ENCODE results near the gene YIPF3. TPM values are rescaled to one million over a fixed set of nuclear protein-coding genes. Genes with fewer than 3 reads are reported as not detected.

YIPF3 gene
- total RNA-seq, 4 donors from 2014 or later, result 73.6 to 96.9 (median 84.9) TPM

- intact Hi-C loops (cut with DNase I), result loop anchor here (5.0 to 10.0 kb wide), 2 partner anchors 40 to 133 kb away; partner anchors contain the start of genes DLK2 and ZNF318
- no peak overlapping the region for H3K4me3 ChIP-seq
- no peak for DNase-seq (ENCODE audit: extremely low spot score)
- no peaks in the 10 kb centered on the region for H3K27me3 ChIP-seq
- WGBS, result 88% methylated on average over 5 of the region's 12 CpGs
- H3K27ac ChIP-seq (replicated peaks in 1 of 4), result no peak overlapping the region
- peaks cover 35 to 53% (median 47%) of the 10 kb centered on the region in 4 donors for H3K36me3 ChIP-seq
- TF ChIP-seq POLR2A (IDR thresholded peaks at IDR 0.05; ENCODE audit: low read depth) (no peak), POLR2AphosphoS5 (IDR thresholded peaks at IDR 0.05) (no peak), CTCF (IDR thresholded peaks at IDR 0.05) (no peak), EP300 (IDR thresholded peaks at IDR 0.05) (no peak)
- H3K4me1 ChIP-seq, result peaks cover 30 to 54% (median 46%) of the 10 kb centered on the region in 4 donors
- H3K9me3 ChIP-seq, result no peaks in the 10 kb centered on the region
These were observed 19.0 kb downstream of the YIPF3 start for GRCh38 chr6:43497689-43498088.

GRCh38 chr6:43497129-43497396 lies 19.7 kb downstream of the YIPF3 start:
- intact Hi-C loops (cut with DNase I), result loop anchor here (5.0 to 10.0 kb wide), 2 partner anchors 40 to 132 kb away; partner anchors contain the start of genes DLK2 and ZNF318

GRCh38 chr6:43496370-43497128 lies 20.2 kb downstream of the YIPF3 start:
- H3K9me3 ChIP-seq, result no peaks in the 10 kb centered on the region
- H3K27me3 ChIP-seq, result no peaks in the 10 kb centered on the region
- no peak overlapping the region for H3K4me3 ChIP-seq
- H3K27ac ChIP-seq (replicated peaks in 1 of 4), result no peak overlapping the region
- WGBS, result 51% methylated on average over 6 of the region's 18 CpGs
- peaks cover 30 to 54% (median 46%) of the 10 kb centered on the region in 4 donors for H3K4me1 ChIP-seq
- intact Hi-C loops (cut with DNase I), result loop anchor here (5.0 to 10.0 kb wide), 2 partner anchors 39 to 132 kb away; partner anchors contain the start of genes DLK2 and ZNF318
- TF ChIP-seq POLR2AphosphoS5 (IDR thresholded peaks at IDR 0.05) (no peak), CTCF (IDR thresholded peaks at IDR 0.05) (peak; percentile 38 to 66 (median 60))
- DNase-seq (ENCODE audit: extremely low spot score), result no peak
- H3K36me3 ChIP-seq, result peaks cover 27 to 42% (median 36%) of the 10 kb centered on the region in 4 donors

More at GRCh38 chr6:43497129-43497396, 19.7 kb downstream of the YIPF3 start:
- Histone ChIP-seq H3K36me3 (peaks cover 28 to 47% (median 41%) of the 10 kb centered on the region in 4 donors), H3K9me3 (no peaks in the 10 kb centered on the region), H3K27ac (replicated peaks in 1 of 4) (no peak overlapping the region), H3K27me3 (no peaks in the 10 kb centered on the region), H3K4me1 (peaks cover 30 to 54% (median 46%) of the 10 kb centered on the region in 4 donors), H3K4me3 (no peak overlapping the region)
- 74% methylated on average over 6 of the region's 6 CpGs for WGBS
- TF ChIP-seq CTCF (IDR thresholded peaks at IDR 0.05) (no peak), POLR2AphosphoS5 (IDR thresholded peaks at IDR 0.05) (no peak), POLR2A (IDR thresholded peaks at IDR 0.05; ENCODE audit: low read depth) (no peak), EP300 (IDR thresholded peaks at IDR 0.05) (no peak)
- DNase-seq (ENCODE audit: extremely low spot score), result no peak

- no peak overlapping the region for H3K27ac ChIP-seq (replicated peaks in 1 of 4)
These were observed 21.3 kb downstream of the YIPF3 start for GRCh38 chr6:43495409-43495941.

More at GRCh38 chr6:43495409-43495941, 21.3 kb downstream of the YIPF3 start:
- no peaks in the 10 kb centered on the region for H3K27me3 ChIP-seq
- no peaks in the 10 kb centered on the region for H3K9me3 ChIP-seq
- TF ChIP-seq POLR2A (IDR thresholded peaks at IDR 0.05; ENCODE audit: low read depth) (no peak), CTCF (IDR thresholded peaks at IDR 0.05) (no peak), POLR2AphosphoS5 (IDR thresholded peaks at IDR 0.05) (no peak), EP300 (IDR thresholded peaks at IDR 0.05) (no peak)
- peaks cover 19 to 31% (median 25%) of the 10 kb centered on the region in 4 donors for H3K36me3 ChIP-seq
- intact Hi-C loops (cut with DNase I), result loop anchor here (5.0 to 10.0 kb wide), 2 partner anchors 38 to 131 kb away; partner anchors contain the start of genes DLK2 and ZNF318
- 82% methylated on average over 3 of the region's 4 CpGs for WGBS
- H3K4me3 ChIP-seq, result no peak overlapping the region
- peaks cover 30 to 54% (median 42%) of the 10 kb centered on the region in 4 donors for H3K4me1 ChIP-seq
- DNase-seq (ENCODE audit: extremely low spot score), result no peak

Data from esophagus muscularis mucosa (tissue), 4 donors.